Mammary epithelial cell (primary cell): ENCODE data around the gene NOTCH2.

Source experiments
- EZH2 ChIP-seq: IDR thresholded peaks from 2 replicates; pipeline ENCODE4 v1.6.1; 2012; ENCODE audit warnings: low read length, inconsistent platforms, borderline replicate concordance
- TF ChIP-seq, protein P1 (sequence below), 2 donors: IDR thresholded peaks in 1 of 2; conservative IDR thresholded peaks in 1 of 2; 2 replicates each; pipeline ENCODE4 v1.5.1; 2011 to 2012; ENCODE audit warnings: inconsistent platforms in 2 of 2, low read length in 2 of 2, mild to moderate bottlenecking in 2 of 2, control low read depth in 1 of 2, low read depth in 1 of 2; ENCODE audit not compliant: insufficient read depth in 1 of 2; ENCODE audit errors: extremely low read depth in 1 of 2

DNA sequence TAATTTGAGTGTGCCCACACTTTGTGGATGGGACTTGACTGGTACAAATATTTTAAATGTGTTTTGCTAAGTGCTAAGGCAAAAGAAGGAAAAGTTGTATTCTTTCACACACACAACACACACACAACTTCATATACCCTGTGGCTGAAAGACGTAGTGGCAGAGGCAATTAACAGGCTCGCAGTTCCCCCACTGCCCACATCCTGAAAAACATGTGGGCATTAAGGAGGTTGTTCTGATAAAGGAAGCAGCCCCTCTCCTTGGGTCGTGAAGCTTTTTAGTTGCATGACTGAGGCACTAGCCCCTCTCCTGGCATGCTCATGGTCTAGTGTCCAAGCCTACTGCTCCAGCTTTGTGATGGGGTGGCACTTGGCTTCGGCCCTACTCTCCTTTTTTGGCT, 158.8 kb downstream of the NOTCH2 start:
- TF ChIP-seq, protein P1, sequence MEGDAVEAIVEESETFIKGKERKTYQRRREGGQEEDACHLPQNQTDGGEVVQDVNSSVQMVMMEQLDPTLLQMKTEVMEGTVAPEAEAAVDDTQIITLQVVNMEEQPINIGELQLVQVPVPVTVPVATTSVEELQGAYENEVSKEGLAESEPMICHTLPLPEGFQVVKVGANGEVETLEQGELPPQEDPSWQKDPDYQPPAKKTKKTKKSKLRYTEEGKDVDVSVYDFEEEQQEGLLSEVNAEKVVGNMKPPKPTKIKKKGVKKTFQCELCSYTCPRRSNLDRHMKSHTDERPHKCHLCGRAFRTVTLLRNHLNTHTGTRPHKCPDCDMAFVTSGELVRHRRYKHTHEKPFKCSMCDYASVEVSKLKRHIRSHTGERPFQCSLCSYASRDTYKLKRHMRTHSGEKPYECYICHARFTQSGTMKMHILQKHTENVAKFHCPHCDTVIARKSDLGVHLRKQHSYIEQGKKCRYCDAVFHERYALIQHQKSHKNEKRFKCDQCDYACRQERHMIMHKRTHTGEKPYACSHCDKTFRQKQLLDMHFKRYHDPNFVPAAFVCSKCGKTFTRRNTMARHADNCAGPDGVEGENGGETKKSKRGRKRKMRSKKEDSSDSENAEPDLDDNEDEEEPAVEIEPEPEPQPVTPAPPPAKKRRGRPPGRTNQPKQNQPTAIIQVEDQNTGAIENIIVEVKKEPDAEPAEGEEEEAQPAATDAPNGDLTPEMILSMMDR (conservative IDR thresholded peaks at IDR 0.05 in 1 of 2, IDR thresholded peaks at IDR 0.05 in 1 of 2; ENCODE audit: extremely low read depth in 1 of 2, insufficient read depth in 1 of 2, low read depth in 1 of 2, low read length in 2 of 2): no peak
- TF ChIP-seq EZH2: no peak
